ENCODE measurements around the gene RYR2. TPM values are rescaled to one million over a fixed set of nuclear protein-coding genes. Genes with fewer than 3 reads are reported as not detected.

The RYR2 gene
- total RNA-seq, 4 donors from 2014 or later = 0.16 to 1.4 (median 0.60) TPM

DNA sequence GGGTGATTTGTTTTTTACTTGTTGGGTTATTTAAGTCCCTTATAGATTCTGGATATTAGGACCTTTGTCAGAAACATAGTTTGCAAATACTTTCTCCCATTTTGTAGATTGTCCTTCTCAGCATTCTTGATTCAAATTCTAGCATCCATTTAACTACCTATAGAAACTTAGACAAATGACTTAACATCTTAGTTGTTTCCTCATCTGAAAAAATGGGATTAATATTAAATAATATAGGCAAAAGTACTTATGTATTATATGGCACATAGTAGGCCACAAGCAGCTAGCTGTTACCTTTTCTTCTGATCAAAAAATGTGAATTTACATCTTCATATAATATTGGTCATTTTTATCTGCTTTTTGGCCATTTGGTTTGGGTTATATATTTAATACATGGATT, 541.3 kb downstream of the RYR2 start:
- no peak for TF ChIP-seq CTCF (IDR thresholded peaks at IDR 0.05; ENCODE audit: low read depth)

DNA sequence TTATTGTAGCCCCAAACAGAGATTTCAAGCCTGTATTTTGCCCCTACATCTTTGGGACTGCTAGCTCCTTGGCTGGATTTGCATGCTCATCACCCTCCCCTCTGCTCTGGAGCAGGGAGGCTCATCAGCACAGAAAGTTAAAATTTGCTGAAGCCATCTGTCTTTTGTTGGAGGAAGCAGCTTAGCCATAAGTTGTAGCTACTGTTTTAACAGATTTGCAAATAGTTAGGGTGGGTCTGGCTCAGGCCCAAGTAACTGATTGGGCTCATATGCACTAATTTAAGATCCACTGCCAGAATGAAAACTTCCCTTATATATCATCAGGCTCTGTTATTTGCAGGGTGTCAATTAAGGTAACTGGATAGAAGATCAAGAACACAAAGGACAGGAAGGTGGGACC, 541.8 kb downstream of the RYR2 start:
- TF ChIP-seq CTCF (IDR thresholded peaks at IDR 0.05; ENCODE audit: low read depth) = no peak

DNA sequence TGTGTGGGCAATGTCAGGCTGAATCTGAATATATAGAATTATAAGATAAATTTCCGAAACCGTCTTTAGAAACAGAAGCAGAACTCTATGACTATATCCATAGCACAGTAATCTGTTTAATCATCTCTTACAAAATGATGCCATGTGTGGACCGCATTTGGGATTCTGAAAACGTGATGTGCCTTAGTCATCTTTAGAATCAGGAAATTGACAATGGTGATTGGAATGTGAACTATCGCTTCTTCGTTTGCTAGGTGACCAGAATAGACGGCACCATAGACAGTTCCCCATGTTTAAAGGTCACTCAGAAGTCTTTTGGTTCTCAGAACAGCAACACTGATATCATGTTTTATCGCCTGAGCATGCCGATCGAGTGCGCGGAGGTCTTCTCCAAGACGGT, 548.4 kb downstream of the RYR2 start:
- no peak for TF ChIP-seq CTCF (IDR thresholded peaks at IDR 0.05; ENCODE audit: low read depth)

- TF ChIP-seq CTCF (IDR thresholded peaks at IDR 0.05; ENCODE audit: low read depth) = no peak
Measured at GRCh38 chr1:237591353-237591752, 549.4 kb downstream of the RYR2 start.

DNA sequence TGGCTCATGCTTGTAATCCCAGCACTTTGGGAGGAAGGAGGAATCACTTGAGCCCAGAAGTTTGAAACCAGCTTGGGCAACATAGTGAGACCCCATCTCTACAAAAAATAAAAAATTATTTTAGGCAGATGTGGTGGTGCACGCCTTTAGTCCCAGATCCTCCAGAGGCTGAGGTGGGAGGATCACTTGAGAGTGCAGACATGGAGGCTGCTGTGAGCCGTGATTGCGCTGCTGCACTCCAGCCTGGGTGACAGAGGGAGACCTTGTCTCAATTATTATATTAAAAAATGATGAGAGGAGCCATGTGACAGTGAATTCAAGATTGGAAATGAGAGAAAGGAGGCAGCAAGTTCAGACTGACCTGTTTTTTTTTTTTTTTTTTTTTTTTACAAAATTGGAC, 566.4 kb downstream of the RYR2 start:
- no peak for TF ChIP-seq CTCF (IDR thresholded peaks at IDR 0.05; ENCODE audit: low read depth)

DNA sequence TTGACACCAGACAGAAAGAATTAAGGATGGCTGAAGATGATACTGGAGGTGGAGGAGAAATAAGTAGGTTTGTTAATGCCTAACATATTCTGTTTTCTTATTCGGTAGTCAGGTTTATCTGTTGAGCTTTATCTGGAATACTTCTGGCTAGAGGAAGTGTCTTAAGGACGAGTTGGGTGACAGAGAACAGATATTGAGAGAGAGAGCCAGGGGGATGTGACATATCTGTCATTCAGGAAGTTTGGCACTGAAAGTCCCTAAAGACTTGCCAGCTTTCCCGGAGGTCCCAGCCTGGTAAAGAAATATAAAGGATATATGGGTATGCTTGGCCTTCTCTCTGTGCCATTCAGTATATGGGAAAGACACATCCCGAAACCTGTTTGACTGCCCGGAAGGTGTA, 568.2 kb downstream of the RYR2 start:
- no peak for TF ChIP-seq CTCF (IDR thresholded peaks at IDR 0.05; ENCODE audit: low read depth)

DNA sequence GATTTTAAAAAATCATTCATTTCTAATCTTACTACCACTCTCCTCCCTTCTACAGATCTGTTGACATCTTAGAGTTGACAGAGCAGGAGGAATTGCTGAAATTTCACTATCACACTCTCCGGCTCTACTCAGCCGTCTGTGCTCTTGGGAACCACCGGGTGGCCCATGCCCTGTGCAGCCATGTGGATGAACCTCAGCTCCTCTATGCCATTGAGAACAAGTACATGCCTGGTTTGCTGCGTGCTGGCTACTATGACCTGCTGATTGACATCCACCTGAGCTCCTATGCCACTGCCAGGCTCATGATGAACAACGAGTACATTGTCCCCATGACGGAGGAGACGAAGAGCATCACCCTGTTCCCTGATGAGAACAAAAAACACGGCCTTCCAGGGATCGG, 572.0 kb downstream of the RYR2 start:
- no peak for TF ChIP-seq CTCF (IDR thresholded peaks at IDR 0.05; ENCODE audit: low read depth)

DNA sequence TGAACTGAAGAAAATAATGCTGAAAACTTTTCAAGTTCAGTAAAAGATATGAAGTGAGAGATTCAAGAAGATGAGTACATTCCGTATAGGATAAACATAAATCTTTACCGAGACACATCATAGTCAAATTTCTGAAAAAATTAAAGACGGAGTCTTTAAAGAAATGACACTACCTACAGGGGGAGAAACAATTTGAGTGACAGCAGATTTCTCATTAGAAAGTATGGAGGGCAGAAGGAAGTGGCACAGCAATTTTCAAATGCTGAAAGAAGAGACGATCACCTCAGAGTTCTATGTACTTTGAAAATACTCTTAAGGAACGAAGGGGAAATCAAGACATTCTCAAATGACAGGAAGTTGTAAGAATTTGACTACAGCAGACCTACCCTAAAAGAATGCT, 577.6 kb downstream of the RYR2 start:
- no peak for TF ChIP-seq CTCF (IDR thresholded peaks at IDR 0.05; ENCODE audit: low read depth)
